HG03064 (cell line): ENCODE data around the gene SAA2.
A peak's percentile ranks its signal among the peaks of the same experiment; 100 is the strongest.
"Not testable (repeated sequence)": the region's sequence is repeated elsewhere in the genome, so short reads cannot be mapped to it uniquely, and the experiment has no call there.

Source experiments
- ATAC-seq: cut with Tn5 transposase; IDR thresholded peaks from one replicate; pipeline ENCODE4 v1.9.1; 2021; ENCODE audit warnings: low read depth; ENCODE audit not compliant: unreplicated experiment

SAA2 gene

DNA sequence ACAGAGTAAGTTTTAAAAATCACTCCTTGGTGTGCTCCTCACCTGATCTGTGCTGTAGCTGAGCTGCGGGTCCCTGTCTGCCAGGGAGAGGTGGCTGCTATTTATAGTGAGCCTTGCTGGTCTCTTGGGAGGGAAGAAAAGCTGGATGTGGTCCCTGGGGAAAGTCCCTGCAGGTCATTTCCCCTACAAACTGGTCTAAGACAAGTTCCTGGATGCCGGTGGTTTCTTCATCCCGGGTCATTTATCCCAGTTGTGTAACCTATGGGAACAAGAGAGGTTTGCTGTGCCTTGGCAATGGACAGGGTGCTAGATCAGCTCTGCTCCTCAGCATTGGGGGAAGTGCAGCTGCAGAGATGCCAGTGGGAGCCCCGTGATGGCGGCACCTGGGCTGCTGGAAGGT, at the start of gene SAA2:
Gene SAA2 (minus strand): TSS at position 108 of the 400 bp plus-strand sequence. CDS start 657 bp downstream, outside the sequence.
- no peak for ATAC-seq

DNA sequence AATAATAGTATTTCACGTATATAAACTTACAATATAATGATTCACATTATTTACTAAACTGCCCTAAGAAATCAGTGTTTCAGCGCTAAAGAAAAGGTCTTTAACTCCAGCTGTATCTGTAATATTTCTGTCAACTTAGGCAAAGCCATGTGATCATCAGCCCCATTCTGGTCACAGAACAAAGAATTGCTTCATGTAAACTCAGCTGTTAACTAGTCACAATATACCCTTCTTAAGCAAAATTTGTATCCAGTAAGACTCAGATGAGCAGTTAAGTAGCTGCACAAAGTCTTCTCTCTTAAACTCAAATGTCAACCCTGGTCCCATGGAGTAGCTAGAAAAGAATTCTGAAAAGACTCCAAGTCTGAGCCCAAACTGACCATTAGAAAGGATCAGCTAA, 46.8 kb upstream of the SAA2 start:
- no peak for ATAC-seq

DNA sequence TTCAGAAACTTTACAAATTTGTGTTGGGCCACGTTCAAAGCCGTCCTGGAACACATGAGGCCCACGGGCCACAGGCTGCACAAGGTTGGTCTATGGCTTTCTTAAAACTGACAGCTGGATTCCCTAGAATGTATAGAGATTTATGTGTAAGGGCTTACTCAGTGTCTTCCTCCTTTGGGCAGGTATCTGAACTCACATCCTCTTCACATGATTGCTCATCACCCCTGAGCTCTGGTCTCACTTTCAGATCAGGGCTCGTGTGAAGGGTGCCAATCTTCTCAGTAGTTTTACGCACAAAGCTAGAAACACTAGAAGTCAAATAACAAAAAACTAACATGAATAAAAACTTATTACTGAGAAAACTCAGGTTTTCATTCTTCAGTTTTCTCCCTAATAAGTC, 46.4 kb upstream of the SAA2 start:
- no peak for ATAC-seq

DNA sequence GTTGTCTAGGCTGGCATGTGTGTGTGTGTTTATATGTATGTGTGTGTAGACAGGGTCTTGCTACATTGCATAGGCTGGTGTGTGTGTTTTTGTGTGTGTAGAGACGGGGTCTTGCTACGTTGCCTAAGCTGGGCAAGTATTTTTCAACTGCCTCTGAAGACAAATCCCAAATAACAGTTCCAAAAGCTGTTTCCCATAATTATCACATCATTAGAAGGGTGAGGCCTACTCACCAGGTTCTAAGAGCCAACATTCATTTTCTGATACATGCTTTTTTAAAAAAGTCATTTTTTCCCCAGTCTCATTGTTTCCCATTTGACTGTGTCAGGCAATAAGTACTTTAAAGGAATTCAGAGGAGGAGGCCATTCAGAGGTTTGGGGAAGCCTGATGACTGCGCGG, 40.4 kb upstream of the SAA2 start:
- ATAC-seq: no peak

DNA sequence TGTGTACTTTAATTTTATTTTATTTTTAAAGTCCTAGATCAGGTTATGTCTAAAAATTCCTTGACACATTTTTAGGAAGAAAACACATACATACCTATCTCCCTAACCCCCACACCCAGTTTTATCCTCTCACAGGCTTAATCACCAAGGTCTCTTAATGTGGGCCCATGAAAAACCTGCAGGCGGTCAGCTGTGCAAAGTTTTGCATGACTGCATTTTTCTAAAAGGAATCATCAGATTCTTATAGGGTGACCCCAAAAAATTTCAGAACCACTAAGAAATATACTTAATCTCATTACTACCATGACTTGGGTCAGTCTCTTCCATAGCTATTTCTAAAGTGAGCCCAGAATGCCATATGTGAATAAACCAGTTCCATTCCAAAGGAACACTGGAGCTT, 37.4 kb upstream of the SAA2 start:
- no peak for ATAC-seq

DNA sequence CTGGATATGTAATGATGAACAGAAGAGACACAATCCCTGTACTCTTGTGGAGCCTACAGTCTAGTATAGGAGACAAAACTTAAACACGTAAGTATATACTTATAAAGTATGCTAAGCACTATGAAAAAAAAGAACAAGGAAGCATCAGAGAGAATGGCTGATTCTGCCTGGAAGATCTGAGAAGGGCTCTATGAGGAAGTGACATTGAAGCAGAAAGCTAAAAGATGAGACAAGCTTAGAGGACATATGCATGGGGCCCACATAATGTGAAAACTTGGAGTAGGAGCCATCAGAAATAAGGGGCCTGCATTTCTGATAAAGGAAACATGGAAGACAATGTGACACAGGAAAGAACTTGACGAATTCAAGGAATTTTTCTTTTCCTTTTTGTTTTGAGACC, 34.2 kb upstream of the SAA2 start:
- no peak for ATAC-seq

DNA sequence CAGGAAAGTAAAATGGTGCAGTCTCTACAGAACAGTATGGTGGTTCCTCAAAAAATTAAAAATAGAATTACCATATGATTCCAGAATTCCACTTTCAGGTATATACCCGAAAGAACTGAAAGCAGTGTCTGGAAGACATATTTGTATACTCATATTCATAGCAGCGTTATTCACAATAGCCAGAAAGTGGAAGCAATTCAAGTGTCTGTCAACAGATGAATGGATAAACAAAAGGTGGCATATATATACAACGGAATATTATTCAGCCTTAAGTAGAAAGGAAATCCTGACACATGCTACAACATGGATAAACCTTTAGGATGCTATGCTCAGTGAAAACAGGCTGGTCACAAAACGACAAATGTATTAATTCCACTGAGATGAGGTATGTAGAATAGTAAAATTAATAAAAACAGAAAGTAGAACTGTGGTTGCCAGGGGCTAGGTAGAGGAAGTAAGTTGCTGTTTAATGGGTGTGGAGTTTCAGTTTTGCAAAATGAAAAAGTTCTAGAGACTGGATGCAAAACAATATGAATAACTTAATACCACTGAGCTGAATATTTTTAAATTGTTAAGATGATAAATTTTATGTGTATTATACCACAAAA, 32.1 kb upstream of the SAA2 start:
- peak; percentile 81 for ATAC-seq

DNA sequence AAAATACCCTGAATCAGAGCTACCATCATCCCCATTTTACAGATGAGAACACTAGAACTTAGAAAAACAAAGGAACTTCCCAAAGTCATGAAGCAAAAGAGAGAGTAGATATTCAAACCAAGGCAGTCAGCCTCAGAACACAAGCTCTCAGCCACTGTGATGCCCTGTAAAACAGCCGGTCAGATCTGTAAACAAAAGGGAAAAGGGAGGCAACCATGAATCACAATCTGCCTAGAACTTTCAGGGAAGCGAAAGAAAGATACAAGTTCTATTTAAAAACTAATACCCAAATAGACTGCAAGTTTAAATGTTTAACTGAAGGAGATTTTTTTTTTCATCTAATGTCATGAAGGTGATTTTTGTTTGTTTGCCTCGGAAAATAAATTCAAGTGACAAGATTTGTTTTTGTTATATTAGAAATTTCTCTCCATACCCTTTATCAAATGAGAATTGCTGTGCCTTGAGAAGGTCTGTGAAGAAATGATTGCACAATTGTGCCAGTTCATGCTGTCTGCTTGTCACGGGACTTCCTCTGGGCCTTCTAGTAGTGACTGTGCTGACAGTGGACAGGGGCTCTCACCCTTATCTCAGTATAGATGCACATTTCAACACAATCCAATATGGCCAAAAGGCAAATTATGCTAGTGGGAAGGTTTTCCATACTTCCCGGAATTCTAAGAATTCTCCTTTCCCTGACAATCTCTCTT, 29.2 kb upstream of the SAA2 start:
- ATAC-seq: no peak

DNA sequence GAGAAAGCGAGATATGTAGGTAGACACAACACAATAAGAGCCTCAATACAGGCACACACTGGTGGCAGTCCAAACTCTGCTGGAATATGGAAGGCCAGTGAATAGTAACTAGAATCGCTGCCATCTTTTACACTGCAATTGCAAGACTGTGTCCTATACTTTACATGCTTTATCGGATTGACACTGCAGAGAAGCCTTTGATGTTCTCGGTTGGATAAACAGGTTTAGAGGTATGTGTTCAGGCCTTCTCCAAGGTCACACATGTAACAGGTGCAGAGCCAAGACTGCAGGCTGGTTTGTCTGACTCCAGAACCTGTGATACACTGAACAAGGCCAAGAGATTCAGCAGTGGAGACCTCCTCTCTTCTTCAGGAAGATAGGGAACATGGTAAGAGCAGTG, 22.7 kb upstream of the SAA2 start:
- ATAC-seq: no peak

DNA sequence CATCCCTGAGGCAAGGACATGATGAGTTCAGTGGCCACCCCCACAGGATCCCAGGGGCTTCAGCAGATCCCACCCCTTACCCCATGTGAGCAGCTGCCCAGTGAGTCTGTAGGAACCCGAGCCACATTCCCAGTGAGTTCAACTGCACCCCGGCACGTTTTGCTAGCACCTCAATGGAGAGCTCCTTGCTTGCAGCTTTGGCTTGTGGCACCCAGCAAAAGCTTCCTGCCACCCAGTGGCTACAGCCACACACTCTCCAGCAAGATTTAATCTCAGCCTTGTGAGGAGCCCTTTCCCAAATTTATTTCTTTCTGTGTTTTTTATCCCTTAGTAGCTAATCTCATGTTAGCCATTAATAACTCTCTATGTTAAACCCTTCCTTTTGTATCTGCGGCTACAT, 21.6 kb upstream of the SAA2 start:
- no peak for ATAC-seq

DNA sequence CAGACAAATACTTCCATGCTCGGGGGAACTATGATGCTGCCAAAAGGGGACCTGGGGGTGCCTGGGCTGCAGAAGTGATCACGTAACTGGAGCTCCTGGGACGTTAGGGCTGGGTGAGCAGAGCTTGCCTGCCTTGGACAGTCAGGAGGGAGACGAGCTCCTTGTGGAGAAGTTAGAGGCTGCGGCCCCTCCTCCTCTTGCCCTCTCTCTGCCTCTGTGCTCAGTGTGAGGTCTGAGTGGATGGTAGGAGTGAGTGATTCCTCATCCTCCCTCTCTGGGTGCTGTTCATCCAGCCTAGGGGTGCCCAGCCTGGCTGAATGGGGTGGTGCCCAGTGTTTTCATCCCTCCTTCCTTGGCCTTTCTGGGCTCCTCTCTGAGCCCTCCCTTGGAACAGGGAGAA, 20.8 kb upstream of the SAA2 start:
- ATAC-seq: not testable (repeated sequence)

DNA sequence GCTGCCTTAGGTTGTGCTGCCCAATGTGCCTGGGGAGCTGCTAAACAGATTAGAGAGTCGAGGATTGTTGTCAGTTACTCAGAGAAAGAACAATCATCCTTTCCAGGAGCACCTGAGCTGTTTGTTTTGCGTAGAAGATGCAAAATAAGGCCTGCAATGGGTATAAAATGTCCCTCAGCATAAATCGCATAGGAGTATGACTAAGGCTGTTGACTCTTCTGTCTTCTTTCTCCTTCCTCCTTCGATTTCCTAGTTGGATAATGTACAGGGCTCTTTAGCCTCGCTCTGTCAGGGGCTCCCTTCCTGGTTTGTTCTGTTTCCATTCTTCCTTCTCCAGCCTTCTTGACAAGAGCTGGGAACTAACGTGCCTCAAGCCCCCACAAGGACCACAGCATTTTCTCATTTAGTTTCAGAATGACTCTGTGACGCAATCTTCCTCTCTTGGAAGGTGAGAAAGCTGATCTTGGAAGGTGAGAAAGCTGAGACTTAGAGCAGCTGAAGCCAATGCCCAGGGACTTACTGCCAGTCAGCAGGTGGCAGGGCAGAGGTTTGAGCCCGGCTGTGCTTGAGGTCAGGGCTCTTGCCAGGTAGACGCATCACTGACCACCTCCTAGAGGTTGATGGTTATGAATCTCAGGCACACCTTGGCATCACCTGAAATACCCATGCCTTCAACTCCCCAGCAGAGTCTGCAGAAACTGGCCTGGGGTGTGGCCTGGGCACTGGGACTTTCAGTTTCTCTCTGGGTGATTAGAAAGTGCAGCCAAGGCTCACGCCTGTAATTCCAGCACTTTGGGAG, 19.1 kb upstream of the SAA2 start:
- peak; percentile 46 for ATAC-seq

DNA sequence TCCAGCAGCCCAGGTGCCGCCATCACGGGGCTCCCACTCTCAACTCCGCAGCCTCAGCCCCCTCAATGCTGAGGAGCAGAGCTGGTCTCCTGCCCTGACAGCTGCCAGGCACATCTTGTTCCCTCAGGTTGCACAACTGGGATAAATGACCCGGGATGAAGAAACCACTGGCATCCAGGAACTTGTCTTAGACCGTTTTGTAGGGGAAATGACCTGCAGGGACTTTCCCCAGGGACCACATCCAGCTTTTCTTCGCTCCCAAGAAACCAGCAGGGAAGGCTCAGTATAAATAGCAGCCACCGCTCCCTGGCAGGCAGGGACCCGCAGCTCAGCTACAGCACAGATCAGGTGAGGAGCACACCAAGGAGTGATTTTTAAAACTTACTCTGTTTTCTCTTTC, 17.5 kb upstream of the SAA2 start, which contains the start of gene SAA1:
Gene SAA1 (plus strand): TSS at position 316 of the 400 bp plus-strand sequence. CDS start 624 bp downstream, outside the sequence.
- ATAC-seq: no peak

DNA sequence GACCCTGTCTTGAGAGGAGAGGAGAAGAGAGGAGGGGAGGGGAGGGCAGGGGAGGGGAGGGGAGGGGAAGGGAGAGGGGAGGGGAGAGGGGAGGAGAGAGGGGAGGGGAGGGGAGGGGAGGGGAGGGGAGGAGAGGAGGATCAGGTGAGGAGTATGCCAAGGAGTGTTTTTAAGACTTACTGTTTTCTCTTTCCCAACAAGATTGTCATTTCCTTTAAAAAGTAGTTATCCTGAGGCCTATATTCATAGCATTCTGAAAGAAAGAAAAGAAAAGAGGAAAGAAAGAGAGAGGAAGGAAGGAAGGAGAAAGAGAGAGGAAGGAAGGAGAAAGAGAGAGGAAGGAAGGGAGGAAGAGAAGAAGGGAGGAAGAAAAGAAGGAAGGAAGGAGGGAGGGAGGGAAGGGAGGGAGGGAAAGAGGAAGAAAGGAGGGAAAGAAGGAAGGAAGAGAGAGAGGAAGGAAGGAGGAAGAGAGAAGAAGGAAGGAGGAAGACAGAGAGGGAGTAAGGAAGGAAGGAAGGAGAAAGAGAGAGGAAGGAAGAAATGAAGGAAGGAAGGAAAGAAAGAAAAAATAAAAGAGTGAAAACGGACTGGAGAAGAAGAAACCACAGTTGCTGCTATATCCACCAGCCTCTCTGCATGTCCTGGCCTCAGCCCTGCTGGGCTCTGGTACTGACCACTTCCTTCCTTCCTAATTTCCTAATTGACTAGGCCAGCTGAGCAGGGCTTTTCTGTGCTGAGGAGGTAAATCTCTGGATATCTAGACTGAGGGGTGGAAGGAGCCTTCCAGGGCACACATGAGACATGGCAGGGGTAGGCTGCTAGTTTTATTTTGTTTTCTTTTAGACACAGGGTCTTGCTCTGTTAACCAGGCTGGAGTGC, 16.4 kb upstream of the SAA2 start:
- ATAC-seq: no peak

DNA sequence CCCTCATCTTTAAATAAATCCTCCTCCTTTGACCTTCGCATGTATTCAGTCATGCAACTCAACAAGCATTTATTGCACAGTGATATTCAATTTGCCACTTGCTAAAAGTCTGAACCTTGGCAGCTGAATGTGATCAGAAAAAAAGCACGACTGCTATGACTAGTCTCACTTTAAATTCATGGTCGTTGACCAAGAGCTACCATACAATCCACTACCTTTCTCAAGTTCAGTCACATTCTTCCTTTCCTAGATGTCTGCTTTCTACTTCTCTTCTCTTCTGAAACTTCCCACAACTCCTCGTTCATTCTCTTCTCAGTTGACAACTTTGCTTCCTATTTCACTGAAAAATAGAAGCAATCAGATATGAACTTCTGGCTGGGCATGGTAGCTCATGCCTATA, 15.6 kb upstream of the SAA2 start:
- no peak for ATAC-seq

DNA sequence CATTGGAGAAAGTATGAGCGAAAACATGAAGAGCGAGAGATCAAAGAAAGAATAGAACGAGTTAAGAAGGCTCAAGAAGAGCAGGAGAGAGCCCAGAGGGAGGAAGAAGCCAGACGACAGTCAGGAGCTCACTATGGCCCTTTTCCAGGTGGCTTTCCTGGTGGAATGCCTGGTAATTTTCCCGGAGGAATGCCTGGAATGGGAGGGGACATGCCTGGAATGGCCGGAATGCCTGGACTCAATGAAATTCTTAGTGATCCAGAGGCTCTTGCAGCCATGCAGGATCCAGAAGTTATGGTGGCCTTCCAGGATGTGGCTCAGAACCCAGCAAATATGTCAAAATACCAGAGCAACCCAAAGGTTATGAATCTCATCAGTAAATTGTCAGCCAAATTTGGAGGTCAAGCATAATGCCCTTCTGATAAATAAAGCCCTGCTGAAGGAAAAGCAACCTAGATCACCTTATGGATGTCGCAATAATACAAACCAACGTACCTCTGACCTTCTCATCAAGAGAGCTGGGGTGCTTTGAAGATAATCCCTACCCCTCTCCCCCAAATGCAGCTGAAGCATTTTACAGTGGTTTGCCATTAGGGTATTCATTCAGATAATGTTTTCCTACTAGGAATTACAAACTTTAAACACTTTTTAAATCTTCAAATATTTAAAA, 14.3 kb upstream of the SAA2 start:
- ATAC-seq: not testable (repeated sequence)

DNA sequence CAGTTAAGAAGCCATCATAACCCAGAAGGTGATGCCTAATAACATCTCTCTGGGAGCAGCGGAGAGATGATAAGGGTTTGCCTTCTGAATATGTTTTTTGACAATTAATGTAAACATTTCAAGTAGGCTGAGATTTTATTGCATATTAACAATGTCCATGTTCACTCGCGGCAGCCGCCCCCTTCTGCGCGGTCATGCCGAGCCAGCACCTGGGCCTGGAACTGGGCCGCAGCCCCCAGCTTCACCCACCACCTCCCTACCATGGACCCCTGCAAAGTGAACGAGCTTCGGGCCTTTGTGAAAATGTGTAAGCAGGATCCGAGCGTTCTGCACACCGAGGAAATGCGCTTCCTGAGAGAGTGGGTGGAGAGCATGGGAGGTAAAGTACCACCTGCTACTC, 13.3 kb upstream of the SAA2 start:
- ATAC-seq: no peak

DNA sequence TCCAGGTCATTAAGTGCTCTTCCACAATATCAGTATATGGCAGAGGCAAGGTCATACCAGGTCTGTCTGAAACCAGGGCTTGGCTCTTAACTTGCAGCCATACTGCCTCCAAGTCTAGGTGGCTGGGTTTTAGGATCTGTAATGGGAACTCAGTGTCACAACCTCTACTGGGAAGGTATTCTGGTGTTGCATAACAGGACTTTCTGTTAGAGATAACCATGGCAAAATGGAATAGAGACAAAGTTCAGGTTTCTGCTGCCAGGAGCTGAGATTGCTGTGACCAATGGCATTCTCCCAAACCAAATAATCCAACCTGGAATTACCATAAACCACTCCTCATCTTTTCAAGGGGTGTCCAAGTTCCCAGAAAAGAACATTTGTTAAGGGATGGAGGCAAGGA, 10.8 kb upstream of the SAA2 start:
- no peak for ATAC-seq

DNA sequence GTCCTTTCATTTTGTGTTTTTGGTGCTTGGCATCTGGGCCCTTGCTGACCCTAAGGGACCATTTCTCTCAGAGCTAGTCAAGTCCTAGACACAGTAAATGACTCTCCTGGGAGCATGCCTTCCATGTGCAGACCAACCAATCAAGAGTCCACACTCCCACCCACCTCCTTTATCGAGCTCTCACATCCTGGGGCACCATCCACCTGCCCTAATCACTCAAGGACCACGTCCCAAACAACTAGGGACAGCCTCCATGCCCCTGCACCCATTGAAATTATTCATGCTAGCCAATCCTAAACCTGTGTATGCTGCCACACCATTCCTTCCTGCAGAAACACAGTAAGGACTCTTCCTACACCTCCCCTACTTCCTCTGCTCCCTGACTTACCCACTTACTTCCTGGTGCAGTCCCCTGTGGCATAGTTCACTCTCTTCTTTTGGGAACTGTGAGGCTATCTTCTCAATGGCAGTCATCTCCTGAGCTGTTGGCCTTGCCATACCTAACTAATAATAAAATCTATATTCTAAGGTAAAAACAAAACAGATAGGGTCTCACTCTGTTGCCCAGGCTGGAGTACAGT, 6.4 kb upstream of the SAA2 start:
- no peak for ATAC-seq
